ENCODE measurements around the gene TRAIP. TPM values are rescaled to one million over a fixed set of nuclear protein-coding genes. Genes with fewer than 3 reads are reported as not detected.

The TRAIP gene
- total RNA-seq, 1 experiment from 2014 or later: 20.6 TPM

DNA sequence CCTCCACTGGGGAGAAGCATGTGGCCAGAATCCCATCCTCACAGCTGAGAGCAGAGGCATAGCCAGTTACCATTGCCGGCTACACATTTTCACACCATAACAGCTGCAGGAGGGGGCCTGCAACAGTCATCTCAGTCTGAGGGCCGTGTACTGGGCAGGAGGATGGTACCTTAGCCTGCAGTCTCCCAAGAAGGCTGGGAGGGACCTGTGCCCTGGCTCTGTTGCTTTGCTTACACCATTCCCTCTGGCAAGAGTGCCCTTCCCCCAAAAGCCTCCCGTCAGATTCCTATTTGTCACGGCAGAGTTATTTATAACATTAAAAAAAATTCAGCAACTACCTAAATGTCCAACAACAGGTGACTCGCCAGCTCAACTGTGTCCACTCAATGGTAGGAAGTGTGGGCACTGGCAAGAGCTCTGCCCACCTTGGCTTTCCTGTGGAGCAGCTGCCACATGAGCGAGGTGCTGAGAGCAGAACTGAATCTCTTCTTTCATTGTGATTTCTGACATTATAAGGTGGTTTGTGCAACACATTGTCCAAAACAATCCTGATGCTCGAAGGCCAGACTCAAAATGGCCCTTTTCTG is 8.9 kb upstream of the TRAIP start:
- H3K36me3 ChIP-seq (ENCODE audit: low read depth): no peaks in the 10 kb centered on the region
- no peak for DNase-seq
- ChIA-PET POLR2A (ENCODE audit: unreplicated experiment) (no interaction called here), CTCF (no interaction called here)
- no peaks in the 10 kb centered on the region for H3K4me1 ChIP-seq (replicated peaks; ENCODE audit: insufficient read depth)
- H3K4me2 ChIP-seq: no peak overlapping the region
- no peaks in the 10 kb centered on the region for H3K79me2 ChIP-seq (ENCODE audit: low read depth)
- no peak overlapping the region for H3K4me3 ChIP-seq
- no TSS peak for BruUV-seq (replicated peaks)
- intact Hi-C loops (cut with micrococcal nuclease; ENCODE audit: unreplicated experiment): no loop called here
- H3F3A ChIP-seq (ENCODE audit: insufficient read depth, low read depth): no peaks in the 10 kb centered on the region
- no peak overlapping the region for H2AFZ ChIP-seq
- no peak for TF ChIP-seq EZH2 (IDR thresholded peaks at IDR 0.05; ENCODE audit: low read depth)
- TF ChIP-seq, protein P1, sequence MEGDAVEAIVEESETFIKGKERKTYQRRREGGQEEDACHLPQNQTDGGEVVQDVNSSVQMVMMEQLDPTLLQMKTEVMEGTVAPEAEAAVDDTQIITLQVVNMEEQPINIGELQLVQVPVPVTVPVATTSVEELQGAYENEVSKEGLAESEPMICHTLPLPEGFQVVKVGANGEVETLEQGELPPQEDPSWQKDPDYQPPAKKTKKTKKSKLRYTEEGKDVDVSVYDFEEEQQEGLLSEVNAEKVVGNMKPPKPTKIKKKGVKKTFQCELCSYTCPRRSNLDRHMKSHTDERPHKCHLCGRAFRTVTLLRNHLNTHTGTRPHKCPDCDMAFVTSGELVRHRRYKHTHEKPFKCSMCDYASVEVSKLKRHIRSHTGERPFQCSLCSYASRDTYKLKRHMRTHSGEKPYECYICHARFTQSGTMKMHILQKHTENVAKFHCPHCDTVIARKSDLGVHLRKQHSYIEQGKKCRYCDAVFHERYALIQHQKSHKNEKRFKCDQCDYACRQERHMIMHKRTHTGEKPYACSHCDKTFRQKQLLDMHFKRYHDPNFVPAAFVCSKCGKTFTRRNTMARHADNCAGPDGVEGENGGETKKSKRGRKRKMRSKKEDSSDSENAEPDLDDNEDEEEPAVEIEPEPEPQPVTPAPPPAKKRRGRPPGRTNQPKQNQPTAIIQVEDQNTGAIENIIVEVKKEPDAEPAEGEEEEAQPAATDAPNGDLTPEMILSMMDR (conservative IDR thresholded peaks at IDR 0.05): no peak
- peaks cover 52% of the 10 kb centered on the region for H3K27me3 ChIP-seq (ENCODE audit: insufficient read depth, low read depth)
- no peaks in the 10 kb centered on the region for H3K9me3 ChIP-seq (ENCODE audit: insufficient read depth, low read depth)
- H4K20me1 ChIP-seq (ENCODE audit: insufficient read depth): no peaks in the 10 kb centered on the region
- no peaks in the 10 kb centered on the region for H3K9me2 ChIP-seq (ENCODE audit: insufficient read depth)
- no peak overlapping the region for H3K27ac ChIP-seq

DNA sequence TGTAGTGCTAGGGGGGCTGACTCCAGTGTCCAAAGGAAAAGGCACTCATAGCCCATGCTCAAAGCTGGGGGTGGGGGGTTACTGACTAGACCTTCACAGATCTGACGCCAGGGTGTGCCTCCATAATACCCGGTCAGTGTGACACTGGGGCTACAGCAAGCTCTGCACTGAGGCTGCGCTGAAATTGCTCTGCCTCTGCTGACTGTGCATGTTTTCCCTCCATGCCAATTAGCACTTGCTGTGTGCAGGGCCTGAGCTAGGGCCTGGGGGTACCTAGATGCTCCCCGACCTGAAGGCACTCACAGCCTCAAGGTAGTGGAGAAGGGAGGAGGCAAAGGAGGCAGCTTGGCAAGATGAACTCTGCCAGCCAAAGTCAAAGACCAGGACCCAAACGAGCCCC is 8.1 kb upstream of the TRAIP start:
- H3K9me2 ChIP-seq (ENCODE audit: insufficient read depth): no peaks in the 10 kb centered on the region
- no peaks in the 10 kb centered on the region for H3K4me1 ChIP-seq (replicated peaks; ENCODE audit: insufficient read depth)
- no peaks in the 10 kb centered on the region for H4K20me1 ChIP-seq (ENCODE audit: insufficient read depth)
- H2AFZ ChIP-seq: no peak overlapping the region
- H3K9me3 ChIP-seq (ENCODE audit: insufficient read depth, low read depth): no peaks in the 10 kb centered on the region
- no peaks in the 10 kb centered on the region for H3K36me3 ChIP-seq (ENCODE audit: low read depth)
- intact Hi-C loops (cut with micrococcal nuclease; ENCODE audit: unreplicated experiment): no loop called here
- no peak overlapping the region for H3K4me2 ChIP-seq
- CTCF ChIA-PET: no interaction called here
- no TSS peak for BruUV-seq (replicated peaks)
- DNase-seq: no peak
- H3K4me3 ChIP-seq: no peak overlapping the region
- H3K27ac ChIP-seq: no peak overlapping the region
- H3K79me2 ChIP-seq (ENCODE audit: low read depth): no peaks in the 10 kb centered on the region
- no peak for TF ChIP-seq EZH2 (IDR thresholded peaks at IDR 0.05; ENCODE audit: low read depth)
- TF ChIP-seq, protein P1 (conservative IDR thresholded peaks at IDR 0.05): no peak
- H3F3A ChIP-seq (ENCODE audit: insufficient read depth, low read depth): no peaks in the 10 kb centered on the region
- POLR2A ChIA-PET (ENCODE audit: unreplicated experiment): interaction anchor here (0.6 kb wide), 1 partner anchor 300 kb away, joined by 3 read pairs; no protein-coding TSS in a partner anchor
- H3K27me3 ChIP-seq (ENCODE audit: insufficient read depth, low read depth): peaks cover 52% of the 10 kb centered on the region

DNA sequence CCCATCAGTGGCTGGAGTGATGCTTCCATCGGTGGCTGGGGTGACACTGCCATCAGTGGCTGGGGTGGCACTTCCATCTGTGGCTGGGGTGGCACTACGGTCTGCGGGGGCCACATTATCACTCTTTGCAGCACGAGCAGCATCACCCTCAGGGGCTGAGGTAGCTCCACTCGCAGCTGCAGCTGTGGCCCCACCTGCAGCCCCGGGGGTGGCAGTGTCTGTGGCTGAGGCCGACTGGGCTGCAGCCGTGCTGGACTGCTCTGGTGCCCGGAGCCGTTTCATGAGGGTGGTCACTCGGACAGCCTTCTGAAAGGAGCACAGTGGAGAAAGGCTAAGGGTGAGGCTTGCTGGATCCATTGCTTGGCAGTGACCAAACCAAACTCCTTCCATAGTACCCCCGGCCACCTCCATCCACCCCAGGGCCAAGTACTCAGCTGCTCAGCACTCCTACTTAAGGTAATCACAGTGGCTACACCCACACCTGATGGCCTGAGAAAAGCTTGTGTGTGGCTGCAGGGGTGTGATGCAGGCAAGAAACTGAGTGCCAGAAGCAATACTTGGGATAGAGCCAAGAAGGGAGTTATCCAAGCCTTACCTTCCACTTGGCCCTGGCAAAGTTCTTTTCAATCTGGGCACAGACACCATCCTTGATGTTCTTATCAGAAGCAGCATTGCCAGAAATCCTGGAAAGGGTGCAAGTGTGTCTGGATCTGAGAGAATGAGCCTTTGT is 3.4 kb upstream of the TRAIP start:
- Histone ChIP-seq H3K79me2 (ENCODE audit: low read depth) (peaks cover 15% of the 10 kb centered on the region), H3K9me3 (ENCODE audit: insufficient read depth, low read depth) (no peaks in the 10 kb centered on the region), H3K4me2 (no peak overlapping the region), H3K4me1 (replicated peaks; ENCODE audit: insufficient read depth) (0 out of 2 replicates have a peak, but pooled peaks cover 3% of the 10 kb centered on the region), H4K20me1 (ENCODE audit: insufficient read depth) (no peaks in the 10 kb centered on the region), H3K36me3 (ENCODE audit: low read depth) (no peaks in the 10 kb centered on the region), H3F3A (ENCODE audit: insufficient read depth, low read depth) (no peaks in the 10 kb centered on the region), H3K27ac (no peak overlapping the region), H2AFZ (no peak overlapping the region), H3K27me3 (ENCODE audit: insufficient read depth, low read depth) (peaks cover 35% of the 10 kb centered on the region), H3K4me3 (no peak overlapping the region), H3K9me2 (ENCODE audit: insufficient read depth) (no peaks in the 10 kb centered on the region)
- intact Hi-C loops (cut with micrococcal nuclease; ENCODE audit: unreplicated experiment): no loop called here
- POLR2A ChIA-PET (ENCODE audit: unreplicated experiment): no interaction called here
- TF ChIP-seq, protein P1 (conservative IDR thresholded peaks at IDR 0.05): no peak
- no peak for TF ChIP-seq EZH2 (IDR thresholded peaks at IDR 0.05; ENCODE audit: low read depth)
- no TSS peak for BruUV-seq (replicated peaks)
- CTCF ChIA-PET: no interaction called here
- DNase-seq: no peak
